ENCODE results near the gene TRPM6.
"Not testable (repeated sequence)": the region's sequence is repeated elsewhere in the genome, so short reads cannot be mapped to it uniquely, and the experiment has no call there.

Gene TRPM6

DNA sequence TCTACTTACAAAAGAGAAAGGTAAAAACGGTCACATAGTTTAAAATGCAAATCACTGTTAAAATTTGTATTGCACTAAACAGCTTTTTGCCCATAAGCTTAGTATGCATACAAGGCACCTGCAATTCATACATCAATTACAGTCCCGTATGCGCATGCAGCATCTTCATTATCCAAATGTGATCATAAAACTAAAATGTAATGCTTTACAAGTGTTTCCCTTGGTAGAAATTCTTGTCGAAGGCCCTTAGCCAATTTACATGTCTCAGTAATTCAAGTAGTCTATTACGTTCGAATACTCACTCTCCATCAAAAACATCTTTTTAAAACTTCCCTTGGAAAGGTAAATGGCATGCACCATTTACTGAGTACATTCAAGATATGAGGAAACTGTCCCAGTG is 32.6 kb downstream of the TRPM6 start:
- DNase-seq: no peak

GRCh38 chr9:74853024-74853423 is 34.7 kb downstream of the TRPM6 start:
- DNase-seq: not testable (repeated sequence)

DNA sequence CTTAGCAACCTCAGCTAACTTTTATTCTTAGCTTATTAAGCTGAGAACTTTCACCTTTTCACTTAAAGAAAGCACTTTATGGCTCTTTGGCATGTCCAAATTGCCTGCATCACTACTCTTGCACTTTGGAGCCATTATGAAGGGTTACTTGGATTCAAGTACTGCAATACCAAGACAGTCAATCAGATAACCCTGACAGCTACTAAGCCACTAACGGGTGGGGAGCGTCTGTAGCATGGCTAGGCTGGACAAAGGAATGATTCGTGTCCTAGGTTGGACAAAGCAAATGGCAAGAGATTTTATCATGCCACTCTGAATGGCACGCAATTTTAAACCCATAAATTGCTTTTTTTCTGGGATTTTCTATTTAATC is 39.6 kb downstream of the TRPM6 start:
- no peak for DNase-seq

- DNase-seq: no peak
These were observed 40.1 kb downstream of the TRPM6 start for GRCh38 chr9:74847478-74848152.

- no peak for DNase-seq
These were observed 41.0 kb downstream of the TRPM6 start for GRCh38 chr9:74846766-74847165.

- DNase-seq: no peak
These were observed 49.4 kb downstream of the TRPM6 start for GRCh38 chr9:74838351-74838750.

- DNase-seq: no peak
These were observed 63.1 kb downstream of the TRPM6 start for GRCh38 chr9:74824654-74825053.

- no peak for DNase-seq
These were observed 66.1 kb downstream of the TRPM6 start for GRCh38 chr9:74821636-74822035.

- DNase-seq: no peak
These were observed 69.9 kb downstream of the TRPM6 start for GRCh38 chr9:74817816-74818215.

- no peak for DNase-seq
These were observed 70.4 kb downstream of the TRPM6 start for GRCh38 chr9:74817281-74817810.

DNA sequence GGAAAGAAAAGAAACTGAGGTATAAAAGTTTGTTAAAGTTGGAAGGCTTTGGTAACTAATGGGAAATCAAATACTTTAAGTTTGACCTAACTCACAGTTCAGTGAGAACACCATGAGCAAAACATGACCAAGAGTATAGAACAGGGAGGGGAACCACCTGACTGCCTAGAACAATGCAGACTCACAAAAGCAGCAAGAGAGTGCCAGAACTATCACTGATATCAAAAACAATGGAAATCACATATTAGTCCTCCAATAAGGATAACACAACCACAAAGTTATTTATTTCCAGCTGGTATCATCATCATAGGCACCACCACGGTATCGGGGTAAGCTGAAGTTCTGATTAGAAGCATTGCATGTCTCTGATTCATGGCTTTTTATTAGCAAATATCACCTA is 77.5 kb downstream of the TRPM6 start:
- DNase-seq: no peak

DNA sequence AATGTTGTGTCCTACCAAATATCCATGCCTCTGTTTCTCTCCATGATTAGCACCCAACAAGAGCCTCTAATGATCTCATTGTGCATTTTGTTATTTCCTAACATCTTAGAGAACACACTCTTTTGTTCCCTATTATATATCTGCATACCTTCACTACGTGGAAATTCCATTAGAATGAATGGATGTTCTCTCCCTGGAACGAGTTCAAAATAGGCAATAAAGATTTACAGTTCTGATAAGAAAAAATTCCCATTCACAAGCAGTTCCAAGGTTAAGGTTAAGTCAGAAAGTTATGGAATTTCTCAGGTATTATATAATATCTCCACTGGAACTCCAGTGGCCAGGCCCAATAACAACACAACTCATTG is 83.7 kb downstream of the TRPM6 start:
- DNase-seq: no peak

DNA sequence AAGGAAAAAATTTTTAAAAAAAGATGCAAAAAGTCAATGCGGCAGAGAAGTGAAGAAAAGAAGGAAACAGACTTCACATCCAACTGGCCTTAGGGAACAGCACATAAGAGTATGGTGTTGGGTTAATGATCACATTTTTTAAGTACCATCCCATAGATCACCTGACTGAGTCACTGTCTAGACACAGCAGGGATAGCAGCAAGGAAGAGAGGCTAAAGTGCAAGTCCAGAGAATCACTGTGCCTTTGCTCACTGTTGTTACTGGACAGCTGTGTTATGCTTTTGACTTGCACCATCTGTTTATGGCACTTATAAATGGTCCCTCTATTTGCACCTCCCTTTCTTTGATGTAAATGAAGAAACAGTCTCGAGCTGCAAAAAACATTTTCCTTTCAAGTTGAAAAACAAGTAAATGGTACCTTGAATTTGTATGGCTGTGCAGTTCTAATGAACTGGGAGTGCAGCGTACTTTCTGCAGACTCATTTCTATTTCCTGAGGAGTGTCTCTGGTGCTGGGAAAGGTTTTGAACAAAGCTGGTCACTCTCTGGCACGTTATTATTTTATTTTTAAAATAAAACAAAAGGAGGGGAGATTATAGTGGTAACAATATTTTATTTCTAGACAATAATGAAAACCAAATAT is 84.2 kb downstream of the TRPM6 start:
- no peak for DNase-seq

- no peak for DNase-seq
These were observed 87.5 kb downstream of the TRPM6 start for GRCh38 chr9:74800226-74800625.

GRCh38 chr9:74795803-74796202 is 91.9 kb downstream of the TRPM6 start:
- DNase-seq: no peak

- no peak for DNase-seq
These were observed 92.6 kb downstream of the TRPM6 start for GRCh38 chr9:74795081-74795480.

- no peak for DNase-seq
These were observed 103.2 kb downstream of the TRPM6 start for GRCh38 chr9:74784506-74784905.

DNA sequence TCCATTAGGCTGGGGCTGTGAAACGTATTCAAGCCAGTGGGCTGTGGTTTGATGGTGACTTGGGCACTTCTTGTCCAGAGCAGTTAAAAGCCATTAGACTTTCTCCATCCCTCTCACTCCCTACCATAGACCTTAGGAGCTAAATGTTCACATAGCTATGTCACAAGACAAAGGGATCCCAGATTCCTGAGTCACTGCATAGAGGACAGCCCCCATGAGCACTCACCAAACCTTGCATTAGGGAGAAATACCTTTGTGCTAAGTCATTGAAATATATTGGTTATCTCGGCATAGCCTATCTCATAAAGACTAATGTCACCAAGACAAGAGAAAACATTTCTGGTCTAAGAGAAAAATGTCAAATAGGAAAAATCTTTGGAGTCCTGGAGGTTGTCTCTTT is 104.3 kb downstream of the TRPM6 start:
- peak; percentile 34 for DNase-seq

- DNase-seq: no peak
These were observed 110.4 kb downstream of the TRPM6 start for GRCh38 chr9:74777136-74777879.

DNA sequence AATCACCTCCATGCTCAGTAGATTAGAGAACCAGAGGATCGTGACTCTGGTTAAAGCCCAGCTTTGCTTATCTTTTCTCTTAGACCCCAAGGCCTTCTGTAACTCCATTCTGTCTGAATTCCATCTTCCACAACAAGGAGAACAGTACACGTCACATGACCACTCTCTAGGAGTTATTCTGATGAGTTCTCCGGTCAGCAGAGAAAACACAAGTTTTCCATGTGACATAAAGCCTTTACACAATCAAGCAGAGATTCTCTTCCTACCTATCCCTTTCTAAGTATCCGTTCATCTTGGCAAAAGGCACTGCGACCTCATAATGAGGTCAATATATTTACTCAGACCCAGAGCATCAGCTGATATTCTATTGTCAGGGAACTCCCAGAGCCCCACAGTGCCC is 112.3 kb downstream of the TRPM6 start:
- no peak for DNase-seq

- peak; percentile 34 for DNase-seq
These were observed 113.7 kb downstream of the TRPM6 start for GRCh38 chr9:74773886-74774479.

DNA sequence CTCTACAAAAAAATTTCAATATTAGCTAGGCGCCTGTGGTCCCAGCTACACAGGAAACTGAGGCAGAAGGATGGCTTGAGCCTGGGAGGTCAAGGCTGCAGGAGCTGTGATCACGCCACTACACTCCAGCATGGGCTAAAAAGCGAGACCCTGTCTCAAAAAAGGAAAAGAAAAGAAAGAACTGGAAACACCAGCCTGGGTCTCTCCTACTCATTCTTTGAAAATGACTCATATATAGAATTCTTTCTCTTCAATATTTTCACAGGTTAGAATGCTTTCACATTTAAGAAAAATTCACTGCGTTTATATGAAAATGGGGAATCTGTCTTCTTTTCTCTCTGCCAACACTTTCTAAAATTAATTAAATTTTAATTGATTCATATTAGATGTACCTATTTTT is 115.6 kb downstream of the TRPM6 start:
- DNase-seq: no peak

DNA sequence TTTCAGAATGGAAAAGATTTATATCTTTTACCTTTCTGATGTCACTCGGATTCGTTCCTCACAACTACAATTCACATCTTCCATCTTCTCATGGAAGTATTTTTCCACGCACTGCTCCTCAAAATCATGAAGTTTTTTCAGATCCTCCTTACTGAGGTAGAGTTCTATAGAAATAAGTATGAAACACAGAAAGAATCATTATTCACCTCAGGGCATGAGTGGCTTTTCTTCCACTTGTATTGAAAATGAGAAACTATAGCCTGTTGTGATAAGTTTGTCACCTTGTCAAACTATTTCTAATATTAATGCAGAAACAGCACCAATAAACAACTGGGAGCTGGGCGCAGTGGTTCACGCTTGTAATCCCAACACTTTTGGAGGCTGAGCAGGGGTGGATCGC is 116.0 kb downstream of the TRPM6 start:
- DNase-seq: no peak

GRCh38 chr9:74771262-74771585 is 116.5 kb downstream of the TRPM6 start:
- no peak for DNase-seq
